ENCODE data around the gene ALG1.
"Not testable (repeated sequence)": the region's sequence is repeated elsewhere in the genome, so short reads cannot be mapped to it uniquely, and the experiment has no call there.

Gene ALG1

GRCh38 chr16:5103296-5104032 is 31.8 kb downstream of the ALG1 start:
- not testable (repeated sequence) for H2AFZ ChIP-seq; H3K27me3 ChIP-seq (ENCODE audit: control insufficient read depth, insufficient read depth, low read length); H3K9me3 ChIP-seq (ENCODE audit: control insufficient read depth, low read length); H3K4me2 ChIP-seq (ENCODE audit: low read length); H3K79me2 ChIP-seq; H3K36me3 ChIP-seq (ENCODE audit: control insufficient read depth, insufficient read depth, low read length); H3K4me3 ChIP-seq (ENCODE audit: low read depth, low read length); H3K9ac ChIP-seq; H3K4me1 ChIP-seq; H3K27ac ChIP-seq

- not testable (repeated sequence) for H2AFZ ChIP-seq; H3K79me2 ChIP-seq; H3K4me2 ChIP-seq (ENCODE audit: low read length); H3K9me3 ChIP-seq (ENCODE audit: control insufficient read depth, low read length); H3K27ac ChIP-seq; H3K9ac ChIP-seq; H3K4me1 ChIP-seq; H3K27me3 ChIP-seq (ENCODE audit: control insufficient read depth, insufficient read depth, low read length); H3K4me3 ChIP-seq (ENCODE audit: low read depth, low read length); H3K36me3 ChIP-seq (ENCODE audit: control insufficient read depth, insufficient read depth, low read length)
Measured at GRCh38 chr16:5105039-5105438, 33.4 kb downstream of the ALG1 start.

DNA sequence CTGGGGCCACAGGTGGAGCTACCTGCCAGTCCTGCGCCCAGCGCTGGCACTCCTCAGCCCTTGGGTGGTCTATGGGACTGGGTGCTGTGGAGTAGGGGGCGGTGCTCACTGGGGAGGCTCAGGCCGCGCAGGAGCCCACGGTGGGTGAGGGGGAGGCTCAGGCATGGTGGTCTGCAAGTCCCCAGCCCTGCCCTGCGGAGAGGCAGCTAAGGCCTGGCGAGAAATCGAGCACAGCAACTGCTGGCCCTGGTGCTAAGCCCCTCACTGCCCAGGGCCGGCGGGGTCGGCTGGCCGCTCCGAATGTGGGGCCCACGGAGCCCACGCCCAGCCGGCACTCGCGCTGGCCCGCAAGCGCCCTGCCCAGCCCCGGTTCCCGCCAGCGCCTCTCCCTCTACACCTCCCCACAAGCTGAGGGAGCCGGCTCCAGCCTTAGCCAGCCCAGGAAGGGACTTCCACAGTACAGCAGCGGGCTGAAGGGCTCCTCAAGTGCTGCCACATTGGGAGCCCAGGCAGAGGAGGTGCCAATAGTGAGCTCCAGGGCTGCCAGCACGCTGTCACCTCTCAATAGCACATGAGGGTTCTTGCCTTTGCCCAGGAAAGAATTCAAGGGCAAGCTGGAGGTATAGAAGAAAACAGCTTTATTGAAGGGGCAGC is 37.0 kb downstream of the ALG1 start:
- Histone ChIP-seq H3K4me1 (no peaks in the 10 kb centered on the region), H3K36me3 (ENCODE audit: control insufficient read depth, insufficient read depth, low read length) (no peaks in the 10 kb centered on the region), H3K9me3 (ENCODE audit: control insufficient read depth, low read length) (no peaks in the 10 kb centered on the region), H3K27me3 (ENCODE audit: control insufficient read depth, insufficient read depth, low read length) (no peaks in the 10 kb centered on the region), H3K27ac (no peak overlapping the region), H3K79me2 (no peaks in the 10 kb centered on the region), H3K4me2 (ENCODE audit: low read length) (no peak overlapping the region), H2AFZ (no peak overlapping the region), H3K9ac (no peak overlapping the region), H3K4me3 (ENCODE audit: low read depth, low read length) (no peak overlapping the region)
- TF ChIP-seq, protein P1, sequence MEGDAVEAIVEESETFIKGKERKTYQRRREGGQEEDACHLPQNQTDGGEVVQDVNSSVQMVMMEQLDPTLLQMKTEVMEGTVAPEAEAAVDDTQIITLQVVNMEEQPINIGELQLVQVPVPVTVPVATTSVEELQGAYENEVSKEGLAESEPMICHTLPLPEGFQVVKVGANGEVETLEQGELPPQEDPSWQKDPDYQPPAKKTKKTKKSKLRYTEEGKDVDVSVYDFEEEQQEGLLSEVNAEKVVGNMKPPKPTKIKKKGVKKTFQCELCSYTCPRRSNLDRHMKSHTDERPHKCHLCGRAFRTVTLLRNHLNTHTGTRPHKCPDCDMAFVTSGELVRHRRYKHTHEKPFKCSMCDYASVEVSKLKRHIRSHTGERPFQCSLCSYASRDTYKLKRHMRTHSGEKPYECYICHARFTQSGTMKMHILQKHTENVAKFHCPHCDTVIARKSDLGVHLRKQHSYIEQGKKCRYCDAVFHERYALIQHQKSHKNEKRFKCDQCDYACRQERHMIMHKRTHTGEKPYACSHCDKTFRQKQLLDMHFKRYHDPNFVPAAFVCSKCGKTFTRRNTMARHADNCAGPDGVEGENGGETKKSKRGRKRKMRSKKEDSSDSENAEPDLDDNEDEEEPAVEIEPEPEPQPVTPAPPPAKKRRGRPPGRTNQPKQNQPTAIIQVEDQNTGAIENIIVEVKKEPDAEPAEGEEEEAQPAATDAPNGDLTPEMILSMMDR (IDR thresholded peaks at IDR 0.05), result no peak

- H3K27me3 ChIP-seq (ENCODE audit: control insufficient read depth, insufficient read depth, low read length); H3K9me3 ChIP-seq (ENCODE audit: control insufficient read depth, low read length); H3K27ac ChIP-seq; H3K4me2 ChIP-seq (ENCODE audit: low read length); H3K36me3 ChIP-seq (ENCODE audit: control insufficient read depth, insufficient read depth, low read length); H3K4me3 ChIP-seq (ENCODE audit: low read depth, low read length); H3K9ac ChIP-seq; H2AFZ ChIP-seq; H3K79me2 ChIP-seq; H3K4me1 ChIP-seq: not testable (repeated sequence)
Measured at GRCh38 chr16:5110933-5111332, 39.3 kb downstream of the ALG1 start.

DNA sequence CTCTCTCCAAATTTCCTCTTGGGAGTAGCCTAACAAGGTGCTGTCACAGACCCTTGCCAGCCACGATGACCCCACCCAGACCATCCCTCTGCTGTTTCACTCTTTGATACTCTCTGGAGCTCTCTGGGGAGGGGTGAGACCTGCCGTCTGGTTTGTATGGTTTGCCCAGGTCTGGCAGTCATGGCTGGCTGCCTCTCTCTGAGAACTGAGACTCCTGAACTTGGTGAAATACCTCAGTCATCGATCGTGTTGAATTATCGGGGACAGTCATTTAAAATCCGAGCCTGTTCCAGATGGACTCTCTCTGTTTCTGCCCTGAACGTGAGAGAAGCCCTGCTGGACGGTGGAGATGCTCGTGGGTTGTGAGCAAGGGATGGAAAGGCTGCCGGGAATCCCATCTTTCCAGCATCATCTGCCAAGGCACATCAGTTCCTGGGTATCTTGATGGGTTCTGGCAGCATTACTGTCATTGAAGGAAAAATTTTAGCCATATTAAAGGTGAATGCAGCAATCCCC is 45.2 kb downstream of the ALG1 start:
- H3K9ac ChIP-seq; H3K4me3 ChIP-seq (ENCODE audit: low read depth, low read length); H3K9me3 ChIP-seq (ENCODE audit: control insufficient read depth, low read length); H3K4me1 ChIP-seq; H3K79me2 ChIP-seq; H3K36me3 ChIP-seq (ENCODE audit: control insufficient read depth, insufficient read depth, low read length); H3K27me3 ChIP-seq (ENCODE audit: control insufficient read depth, insufficient read depth, low read length); H3K27ac ChIP-seq; H3K4me2 ChIP-seq (ENCODE audit: low read length): not testable (repeated sequence)
- H2AFZ ChIP-seq, result peak overlapping the region; percentile 31

DNA sequence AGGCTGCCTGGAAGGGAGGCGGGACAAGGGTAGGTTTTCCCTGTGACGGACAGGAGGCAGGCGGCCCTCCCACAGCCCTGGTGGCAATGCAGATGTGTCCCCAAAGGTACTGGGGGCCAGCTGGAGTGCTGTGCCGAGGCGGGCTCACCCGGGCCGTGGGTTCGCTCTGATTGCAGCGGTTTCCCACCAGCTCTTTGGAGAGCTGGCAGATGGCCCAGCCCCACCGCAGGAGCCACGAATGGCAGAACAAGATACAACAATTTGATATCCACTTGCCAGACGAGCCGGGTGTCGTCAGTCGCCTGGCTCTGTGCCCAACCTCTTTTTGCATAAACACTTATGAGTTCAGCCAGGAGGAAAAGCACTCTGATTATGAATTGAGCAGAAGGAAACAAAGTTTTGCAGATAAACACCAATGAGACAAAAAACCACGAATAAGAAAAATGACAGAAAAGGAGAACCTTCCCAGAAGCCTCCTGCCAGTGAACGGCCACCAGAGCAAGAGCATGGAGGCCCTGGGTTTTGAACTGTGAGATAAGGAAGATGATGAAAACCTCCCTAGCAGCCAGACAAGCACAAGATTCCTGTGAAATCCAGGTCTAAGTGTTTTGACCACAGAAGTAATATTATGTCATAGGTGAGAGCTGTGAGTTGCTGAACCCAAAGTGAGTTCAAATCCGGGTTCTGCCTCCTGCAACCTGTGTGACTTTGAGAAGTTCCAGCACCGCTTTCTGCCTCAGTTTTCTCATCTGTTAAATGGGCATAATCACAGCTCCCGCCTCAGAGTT is 45.9 kb downstream of the ALG1 start:
- not testable (repeated sequence) for H3K36me3 ChIP-seq (ENCODE audit: control insufficient read depth, insufficient read depth, low read length); H3K9me3 ChIP-seq (ENCODE audit: control insufficient read depth, low read length); H3K4me3 ChIP-seq (ENCODE audit: low read depth, low read length); H3K4me1 ChIP-seq; H3K27me3 ChIP-seq (ENCODE audit: control insufficient read depth, insufficient read depth, low read length); H3K27ac ChIP-seq; H3K79me2 ChIP-seq; H3K9ac ChIP-seq
- Histone ChIP-seq H3K4me2 (ENCODE audit: low read length) (peak overlapping the region; percentile 68), H2AFZ (peak overlapping the region; percentile 79)

DNA sequence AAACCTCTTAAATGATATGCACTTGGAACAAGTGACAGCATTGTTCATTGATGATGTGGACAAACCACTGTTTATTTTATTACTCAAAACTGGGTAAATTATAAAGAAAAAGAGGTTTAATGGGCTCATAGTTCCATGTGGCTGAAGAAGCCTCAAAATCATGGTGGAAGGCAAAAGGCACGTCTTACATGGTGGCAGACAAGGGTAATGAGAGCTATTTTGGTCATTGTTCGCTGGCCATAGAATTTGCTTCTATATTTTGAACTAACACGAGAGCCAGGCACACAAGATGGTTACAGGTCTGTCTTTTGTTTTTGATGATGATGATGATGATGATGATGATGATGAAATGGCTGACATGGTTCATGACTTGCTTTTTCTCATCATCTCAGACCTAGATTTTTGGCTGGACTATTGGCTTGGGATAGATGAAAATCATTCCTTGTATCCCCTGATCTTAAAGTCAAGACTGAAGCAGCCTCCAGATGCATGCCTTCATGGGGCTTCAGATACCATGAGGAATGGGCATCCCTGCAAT is 59.9 kb downstream of the ALG1 start:
- not testable (repeated sequence) for H3K27me3 ChIP-seq (ENCODE audit: control insufficient read depth, insufficient read depth, low read length); H3K9ac ChIP-seq; H3K9me3 ChIP-seq (ENCODE audit: control insufficient read depth, low read length); H2AFZ ChIP-seq; H3K4me2 ChIP-seq (ENCODE audit: low read length); H3K4me1 ChIP-seq; H3K36me3 ChIP-seq (ENCODE audit: control insufficient read depth, insufficient read depth, low read length); H3K79me2 ChIP-seq; H3K4me3 ChIP-seq (ENCODE audit: low read depth, low read length); H3K27ac ChIP-seq

DNA sequence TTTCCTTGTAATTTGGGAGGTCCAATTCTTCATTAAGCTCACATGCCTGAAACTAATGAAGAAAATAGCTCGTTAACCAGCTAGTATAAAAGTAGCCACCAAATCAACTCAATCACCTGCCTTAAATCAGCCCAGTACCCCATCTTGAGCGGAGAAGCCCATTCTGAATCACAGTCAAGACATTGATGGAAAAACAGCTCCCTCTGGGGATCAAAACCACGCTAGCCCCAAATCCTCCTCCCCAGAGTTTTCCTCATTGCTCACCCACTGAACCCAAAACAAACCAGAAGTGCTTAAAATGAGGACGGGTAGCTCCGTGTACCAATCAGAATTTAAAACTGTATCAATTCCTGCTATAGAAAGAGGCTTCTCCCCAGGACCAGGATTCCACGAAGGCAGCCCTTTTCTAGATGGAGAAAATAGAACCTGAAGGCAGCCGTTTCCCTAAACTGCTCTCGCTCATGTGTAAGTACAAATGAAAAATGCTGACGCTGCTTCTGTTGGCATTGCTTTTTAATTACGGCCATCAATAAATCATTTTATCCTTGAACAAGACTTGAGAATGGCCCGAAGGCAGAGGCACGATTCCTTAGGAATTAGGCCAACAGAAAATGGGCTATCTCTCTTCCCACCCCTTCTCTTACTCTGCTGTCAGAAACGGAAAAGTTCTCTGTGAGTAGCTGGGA is 61.4 kb downstream of the ALG1 start:
- not testable (repeated sequence) for H3K4me1 ChIP-seq; H3K9me3 ChIP-seq (ENCODE audit: control insufficient read depth, low read length); H2AFZ ChIP-seq; H3K27me3 ChIP-seq (ENCODE audit: control insufficient read depth, insufficient read depth, low read length); H3K4me2 ChIP-seq (ENCODE audit: low read length); H3K27ac ChIP-seq; H3K9ac ChIP-seq; H3K4me3 ChIP-seq (ENCODE audit: low read depth, low read length); H3K36me3 ChIP-seq (ENCODE audit: control insufficient read depth, insufficient read depth, low read length); H3K79me2 ChIP-seq

- not testable (repeated sequence) for H3K36me3 ChIP-seq (ENCODE audit: control insufficient read depth, insufficient read depth, low read length); H3K4me2 ChIP-seq (ENCODE audit: low read length); H3K9ac ChIP-seq; H3K79me2 ChIP-seq; H3K4me1 ChIP-seq; H3K9me3 ChIP-seq (ENCODE audit: control insufficient read depth, low read length); H3K4me3 ChIP-seq (ENCODE audit: low read depth, low read length); H2AFZ ChIP-seq; H3K27ac ChIP-seq; H3K27me3 ChIP-seq (ENCODE audit: control insufficient read depth, insufficient read depth, low read length)
Measured at GRCh38 chr16:5134739-5135452, 63.3 kb downstream of the ALG1 start.

All from parathyroid adenoma (tissue), 2 donors.